IPS-15b (cell line): ENCODE data around the gene POU1F1.
"Not testable (repeated sequence)": the region's sequence is repeated elsewhere in the genome, so short reads cannot be mapped to it uniquely, and the experiment has no call there.

ENCODE experiments used
- H3K27me3 ChIP-seq: one replicate; pipeline ENCODE4 v1.6.1; 2013; ENCODE audit warnings: low read length; ENCODE audit not compliant: control insufficient read depth, insufficient read depth
- H3K36me3 ChIP-seq: one replicate; pipeline ENCODE4 v1.6.1; 2013; ENCODE audit warnings: low read length; ENCODE audit not compliant: control insufficient read depth, insufficient read depth
- H3K4me1 ChIP-seq: one replicate; pipeline ENCODE4 v1.6.1; 2013; ENCODE audit warnings: mild to moderate bottlenecking, low read length; ENCODE audit not compliant: control insufficient read depth, insufficient read depth
- H3K4me3 ChIP-seq: one replicate; pipeline ENCODE4 v1.5.1; 2013; ENCODE audit warnings: low read depth, low read length
- H3K9ac ChIP-seq: one replicate; pipeline ENCODE4 v1.6.1; 2013; ENCODE audit warnings: low read depth, mild to moderate bottlenecking, low read length
- H3K9me3 ChIP-seq: one replicate; pipeline ENCODE4 v1.6.1; 2013; ENCODE audit warnings: mild to moderate bottlenecking, low read length; ENCODE audit not compliant: control insufficient read depth, insufficient read depth

Gene POU1F1

DNA sequence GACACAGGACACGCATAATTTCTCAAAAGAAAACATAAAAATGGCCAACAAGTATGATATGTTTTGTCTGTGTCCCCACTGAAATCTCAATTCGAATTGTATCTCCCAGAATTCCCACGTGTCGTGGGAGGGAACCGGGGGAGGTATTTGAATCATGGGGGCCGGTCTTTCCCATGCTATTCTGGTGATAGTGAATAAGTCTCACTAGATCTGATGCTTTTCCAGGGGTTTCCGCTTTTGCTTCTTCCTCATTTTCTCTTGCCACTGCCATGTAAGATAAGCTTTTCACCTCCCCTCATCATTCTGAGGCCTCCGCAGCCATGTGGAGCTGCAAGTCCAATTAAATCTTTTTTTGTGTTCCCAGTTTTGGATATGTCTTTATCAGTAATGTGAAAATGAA is 12.1 kb upstream of the POU1F1 start:
- Histone ChIP-seq H3K27me3 (no peaks in the 10 kb centered on the region), H3K9ac (no peak overlapping the region), H3K4me3 (no peak overlapping the region), H3K36me3 (no peaks in the 10 kb centered on the region), H3K9me3 (no peaks in the 10 kb centered on the region), H3K4me1 (no peaks in the 10 kb centered on the region)

DNA sequence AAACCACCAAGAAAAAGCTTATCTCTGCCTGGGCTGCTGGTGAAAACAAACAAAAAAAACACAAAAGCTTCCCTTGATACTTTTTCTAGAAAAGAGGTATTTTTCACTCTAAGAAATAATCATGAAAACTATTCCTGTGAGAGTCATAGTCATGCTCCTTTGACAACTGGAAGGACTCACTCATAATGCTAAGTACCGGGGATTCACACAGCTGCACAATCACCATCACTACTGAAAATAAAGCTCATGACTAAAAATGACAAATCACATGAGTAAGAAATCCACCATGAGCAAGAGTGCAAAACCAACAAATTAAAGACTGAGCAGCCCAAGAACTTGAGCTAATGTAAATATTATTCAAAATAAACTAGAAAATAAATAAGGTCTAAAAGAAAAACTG is 10.6 kb upstream of the POU1F1 start:
- no peak overlapping the region for H3K4me3 ChIP-seq
- H3K4me1 ChIP-seq, result no peaks in the 10 kb centered on the region
- H3K9me3 ChIP-seq, result no peaks in the 10 kb centered on the region
- H3K9ac ChIP-seq, result no peak overlapping the region
- no peaks in the 10 kb centered on the region for H3K27me3 ChIP-seq
- no peaks in the 10 kb centered on the region for H3K36me3 ChIP-seq

DNA sequence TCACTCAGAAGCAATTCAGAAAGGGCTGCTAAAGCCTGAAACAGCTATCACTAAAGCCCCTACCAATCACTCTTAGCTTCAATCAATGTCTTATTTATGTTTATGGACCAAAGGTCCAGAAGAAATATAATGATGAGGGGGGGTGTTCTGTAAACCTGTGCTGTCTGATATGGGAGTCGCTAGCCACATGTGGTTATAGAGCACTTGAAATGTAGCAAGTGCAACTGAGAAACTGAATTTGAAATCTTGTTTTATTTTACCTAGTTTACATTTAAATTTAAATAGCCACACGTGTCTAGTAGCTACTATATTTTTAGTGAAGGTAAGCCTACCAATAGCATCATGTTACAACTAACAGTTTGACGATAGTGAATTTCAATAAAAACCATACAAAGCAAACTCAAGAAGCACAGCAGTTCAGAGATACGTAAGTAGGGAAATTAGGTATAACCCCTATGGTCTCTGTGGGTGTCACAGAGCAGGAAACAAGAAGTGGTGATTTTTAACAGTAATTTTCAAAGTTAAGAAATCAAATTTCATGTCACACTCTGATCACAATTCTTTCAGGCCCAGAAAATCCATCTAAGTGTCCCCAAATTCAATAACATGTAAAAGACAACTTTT is 3.6 kb downstream of the POU1F1 start:
- H3K9ac ChIP-seq, result no peak overlapping the region
- no peaks in the 10 kb centered on the region for H3K9me3 ChIP-seq
- H3K36me3 ChIP-seq, result no peaks in the 10 kb centered on the region
- no peaks in the 10 kb centered on the region for H3K4me1 ChIP-seq
- no peaks in the 10 kb centered on the region for H3K27me3 ChIP-seq
- no peak overlapping the region for H3K4me3 ChIP-seq

DNA sequence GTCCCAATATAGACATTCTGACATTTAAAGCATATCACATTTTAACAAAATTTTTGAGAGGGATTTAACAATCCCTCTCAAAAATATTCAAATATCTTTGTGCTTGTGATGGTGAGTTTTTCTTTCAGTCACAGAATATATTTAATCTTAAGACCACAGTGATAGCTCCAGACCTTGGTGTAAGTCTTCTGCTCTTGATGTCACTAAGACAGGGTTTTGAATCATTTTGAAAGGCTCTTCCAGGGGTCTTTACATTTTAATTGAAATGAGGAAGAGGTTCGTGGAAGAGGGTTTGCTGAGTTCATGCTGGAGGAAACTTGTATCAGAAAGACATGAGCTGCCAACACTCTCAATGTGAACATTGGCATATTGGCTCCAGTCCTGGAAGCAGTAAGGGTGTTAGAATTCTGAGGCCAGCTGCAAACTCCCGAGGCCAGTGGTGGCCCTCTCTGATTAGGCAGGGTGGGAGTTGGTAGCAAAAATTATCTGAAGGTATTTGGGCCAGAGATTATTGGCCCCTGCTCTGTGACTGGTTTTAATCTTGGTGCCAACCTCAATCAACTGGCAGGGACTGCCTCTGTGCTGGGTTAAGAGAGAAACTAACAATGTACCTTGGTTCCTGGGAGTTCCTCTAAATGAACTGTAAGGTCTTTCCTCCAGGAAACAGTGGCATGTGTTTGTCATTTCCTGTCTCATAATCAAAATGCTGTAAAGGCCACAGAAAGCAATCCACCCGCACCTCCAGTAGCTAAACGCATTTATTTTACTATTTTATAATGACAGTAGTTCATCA is 5.3 kb downstream of the POU1F1 start:
- H3K36me3 ChIP-seq, result no peaks in the 10 kb centered on the region
- no peak overlapping the region for H3K4me3 ChIP-seq
- no peaks in the 10 kb centered on the region for H3K4me1 ChIP-seq
- no peaks in the 10 kb centered on the region for H3K9me3 ChIP-seq
- H3K27me3 ChIP-seq, result no peaks in the 10 kb centered on the region
- no peak overlapping the region for H3K9ac ChIP-seq

DNA sequence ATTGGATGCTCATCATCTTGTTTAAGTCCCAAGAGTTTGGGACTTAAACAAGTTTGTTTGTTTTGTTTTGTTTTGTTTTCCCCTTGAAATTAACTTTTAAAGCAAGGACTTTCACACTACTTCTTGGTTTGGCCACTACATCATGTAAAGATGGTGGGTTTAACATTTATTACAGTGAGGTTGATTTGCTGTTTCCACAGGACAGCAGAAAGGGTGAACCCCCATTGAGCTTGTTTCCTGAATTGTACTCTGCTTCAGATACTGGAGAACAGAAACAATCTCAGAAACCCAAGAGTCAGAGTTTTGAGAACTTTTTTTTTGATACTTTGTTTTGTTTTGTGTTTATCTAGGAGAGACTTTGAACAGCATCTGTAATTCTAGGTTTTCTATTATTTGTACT is 6.7 kb downstream of the POU1F1 start:
- no peak overlapping the region for H3K9ac ChIP-seq
- H3K4me3 ChIP-seq, result no peak overlapping the region
- H3K4me1 ChIP-seq, result no peaks in the 10 kb centered on the region
- no peaks in the 10 kb centered on the region for H3K27me3 ChIP-seq
- no peaks in the 10 kb centered on the region for H3K9me3 ChIP-seq
- no peaks in the 10 kb centered on the region for H3K36me3 ChIP-seq

DNA sequence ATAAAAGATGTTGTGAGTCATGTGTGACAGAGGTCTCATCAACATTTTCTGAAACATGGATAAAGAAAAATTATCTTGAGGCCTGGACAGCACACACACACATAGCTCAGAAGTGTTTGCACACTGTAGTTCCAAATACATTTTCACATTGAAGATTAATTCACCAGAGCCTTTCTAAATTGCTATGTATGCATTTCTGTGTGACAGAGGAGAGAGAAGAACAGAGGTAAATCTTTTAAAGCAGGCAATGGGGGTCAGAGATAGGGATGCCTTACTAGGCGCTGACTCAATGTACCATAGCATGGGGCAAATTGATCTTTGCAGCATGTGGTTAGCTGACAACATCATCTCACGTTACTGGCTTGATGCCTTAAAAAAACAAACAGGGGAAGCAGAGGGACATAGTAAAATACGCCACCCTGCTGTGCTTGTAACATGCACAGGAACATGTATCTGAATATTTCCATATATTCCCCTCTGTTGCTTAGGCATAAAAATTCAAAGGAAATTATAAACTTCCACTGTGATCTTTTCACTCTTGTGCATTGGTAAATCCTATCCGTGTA is 7.7 kb downstream of the POU1F1 start:
- H3K9ac ChIP-seq, result no peak overlapping the region
- no peak overlapping the region for H3K4me3 ChIP-seq
- H3K4me1 ChIP-seq, result no peaks in the 10 kb centered on the region
- H3K36me3 ChIP-seq, result no peaks in the 10 kb centered on the region
- no peaks in the 10 kb centered on the region for H3K27me3 ChIP-seq
- no peaks in the 10 kb centered on the region for H3K9me3 ChIP-seq

DNA sequence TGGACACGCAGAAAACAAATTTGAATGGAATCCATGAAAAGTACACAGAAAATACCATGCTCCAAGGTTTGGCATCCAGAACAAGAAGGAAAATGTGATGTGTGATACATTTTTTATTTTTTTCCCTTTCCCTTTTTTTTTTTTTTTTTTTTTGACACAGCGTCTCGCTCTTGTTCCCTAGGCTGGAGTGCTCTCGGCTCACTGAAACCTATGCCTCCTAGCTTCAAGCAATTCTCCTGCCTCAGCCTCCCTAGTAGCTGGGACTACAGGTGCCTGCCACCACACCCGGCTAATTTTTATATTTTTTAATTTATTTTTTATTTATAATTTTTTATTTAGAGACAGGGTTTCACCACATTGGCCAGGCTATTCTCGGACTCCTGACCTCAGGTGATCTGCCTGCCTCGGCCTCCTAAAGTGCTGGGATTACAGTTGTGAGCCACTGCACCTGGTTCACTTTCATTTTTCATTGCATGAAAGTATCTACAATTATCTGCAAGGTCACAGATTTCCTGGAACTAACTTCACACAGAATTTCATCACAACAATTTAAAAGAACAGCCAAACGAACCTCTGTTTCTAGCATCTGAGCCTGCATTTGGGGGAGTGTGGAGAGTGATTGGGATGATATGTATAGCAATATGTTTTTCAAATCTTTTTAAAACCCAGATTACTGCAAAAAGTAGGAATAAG is 8.3 kb downstream of the POU1F1 start:
- no peaks in the 10 kb centered on the region for H3K36me3 ChIP-seq
- H3K9me3 ChIP-seq, result no peaks in the 10 kb centered on the region
- no peak overlapping the region for H3K4me3 ChIP-seq
- H3K27me3 ChIP-seq, result no peaks in the 10 kb centered on the region
- H3K4me1 ChIP-seq, result no peaks in the 10 kb centered on the region
- no peak overlapping the region for H3K9ac ChIP-seq

DNA sequence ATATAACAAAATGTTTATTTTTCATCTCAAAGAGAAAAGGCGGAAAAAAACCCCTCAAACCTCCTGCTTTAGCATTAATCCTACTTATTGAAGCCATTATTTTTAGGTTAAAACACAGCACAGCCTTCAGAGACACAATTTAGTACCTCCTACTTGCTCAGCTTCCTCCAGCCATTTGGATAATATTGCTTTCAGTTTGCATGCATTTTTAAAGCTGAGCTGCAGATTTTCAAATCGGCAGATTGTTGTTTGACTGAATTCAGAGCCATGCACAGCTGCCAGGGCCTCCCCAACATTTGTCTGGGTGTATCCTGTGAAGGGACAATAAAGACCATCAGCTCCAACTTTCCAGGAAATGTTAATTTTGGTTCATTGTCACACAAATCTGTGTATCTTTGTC is 14.5 kb downstream of the POU1F1 start:
- Histone ChIP-seq H3K36me3 (no peaks in the 10 kb centered on the region), H3K4me1 (no peaks in the 10 kb centered on the region), H3K4me3 (no peak overlapping the region), H3K27me3 (no peaks in the 10 kb centered on the region), H3K9ac (no peak overlapping the region), H3K9me3 (no peaks in the 10 kb centered on the region)

DNA sequence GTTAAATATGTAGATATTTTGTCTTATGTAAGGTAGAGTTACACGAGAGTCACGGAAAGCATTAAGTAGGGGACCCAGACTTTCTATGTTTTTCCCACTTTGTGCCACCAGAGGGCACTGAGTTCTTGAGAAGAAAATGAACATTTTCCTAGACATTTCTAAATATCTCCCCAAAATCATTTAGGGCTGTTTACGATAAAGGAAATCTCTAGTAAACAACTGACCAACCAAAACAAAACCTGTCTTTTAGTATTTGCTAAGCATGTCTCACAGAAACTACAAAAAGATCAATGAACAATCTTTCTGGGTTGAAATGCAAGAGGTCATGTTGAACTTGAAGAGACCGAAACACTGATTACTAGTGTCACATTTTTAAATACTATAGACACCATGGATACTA is 16.1 kb downstream of the POU1F1 start:
- H3K4me1 ChIP-seq, result no peaks in the 10 kb centered on the region
- H3K9ac ChIP-seq, result no peak overlapping the region
- no peaks in the 10 kb centered on the region for H3K27me3 ChIP-seq
- no peak overlapping the region for H3K4me3 ChIP-seq
- no peaks in the 10 kb centered on the region for H3K36me3 ChIP-seq
- H3K9me3 ChIP-seq, result no peaks in the 10 kb centered on the region

DNA sequence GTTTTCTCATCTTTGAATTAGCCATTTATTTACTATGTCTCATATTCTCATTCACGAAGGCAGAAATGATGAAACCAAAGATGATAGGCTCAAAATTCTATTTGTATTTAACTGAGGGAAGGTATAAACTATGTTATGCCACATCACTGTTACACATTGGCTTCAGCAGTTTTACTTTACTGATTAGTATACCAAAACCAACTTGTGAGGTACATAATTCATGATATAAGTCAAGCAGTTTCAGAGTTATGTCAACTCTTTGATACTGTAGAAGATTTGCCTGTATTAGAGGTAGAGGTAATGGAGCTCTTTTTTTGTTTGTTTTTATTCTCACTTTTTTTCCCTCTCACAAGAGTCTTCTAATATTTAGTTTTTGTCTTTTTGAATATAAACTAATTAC is 26.4 kb downstream of the POU1F1 start:
- Histone ChIP-seq H3K4me1 (no peaks in the 10 kb centered on the region), H3K36me3 (no peaks in the 10 kb centered on the region)

DNA sequence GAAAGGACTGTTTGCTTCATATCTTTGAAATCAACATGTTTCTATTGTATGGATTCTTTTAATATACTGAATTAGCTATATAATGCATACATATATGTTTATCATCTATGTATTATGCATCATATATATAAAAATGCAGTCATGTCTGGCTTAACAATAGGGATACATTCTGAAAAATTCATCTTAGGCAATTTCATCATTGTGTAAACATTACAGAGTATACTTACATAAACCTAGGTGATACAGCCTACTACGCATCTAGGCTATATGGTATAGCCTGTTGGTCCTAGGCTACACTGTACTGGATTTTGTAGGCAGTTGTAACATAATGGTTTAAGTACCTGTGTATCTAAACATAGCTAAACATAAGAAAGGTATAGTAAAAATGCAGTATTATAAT is 27.6 kb downstream of the POU1F1 start:
- Histone ChIP-seq H3K36me3 (no peaks in the 10 kb centered on the region), H3K4me1 (no peaks in the 10 kb centered on the region), H3K4me3 (no peak overlapping the region), H3K9me3 (no peaks in the 10 kb centered on the region), H3K27me3 (no peaks in the 10 kb centered on the region), H3K9ac (no peak overlapping the region)

More for the DNA sequence above, 26.4 kb downstream of the POU1F1 start:
- H3K9ac ChIP-seq, result no peak overlapping the region
- H3K4me3 ChIP-seq, result no peak overlapping the region
- H3K9me3 ChIP-seq, result no peaks in the 10 kb centered on the region
- H3K27me3 ChIP-seq, result no peaks in the 10 kb centered on the region

DNA sequence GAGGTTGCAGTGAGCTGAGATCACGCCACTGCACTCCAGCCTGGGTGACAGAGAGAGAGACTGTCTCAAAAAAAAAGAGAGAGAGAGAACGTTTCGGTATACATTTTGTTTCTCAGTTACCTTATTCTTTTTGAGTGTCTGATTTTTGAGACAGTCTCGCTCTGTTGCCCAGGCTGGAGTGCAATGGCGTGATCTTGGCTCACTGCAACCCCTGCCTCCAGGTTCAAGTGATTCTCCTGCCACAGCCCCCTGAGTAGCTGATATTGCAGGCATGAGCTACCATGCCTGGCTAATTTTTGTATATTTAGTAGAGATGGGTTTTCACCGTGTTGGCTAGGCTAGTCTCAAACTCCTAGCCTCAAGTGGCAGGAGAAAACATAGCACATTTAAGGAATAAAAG is 28.2 kb downstream of the POU1F1 start:
- H3K27me3 ChIP-seq, H3K4me1 ChIP-seq, H3K9me3 ChIP-seq, H3K4me3 ChIP-seq, H3K36me3 ChIP-seq, H3K9ac ChIP-seq: not testable (repeated sequence)
